CD4-positive, alpha-beta T cell (primary cell): ENCODE results near the gene CPNE2. TPM values are rescaled to one million over a fixed set of nuclear protein-coding genes. Genes with fewer than 3 reads are reported as not detected.

Experiments used
- ATAC-seq: fragments of 200-7000 bp; cut with Tn5 transposase; one replicate; pipeline ENCODE4 v1.10.0; 2022; ENCODE audit warnings: mild to moderate bottlenecking; ENCODE audit not compliant: poor library complexity
- CTCF ChIA-PET: fragments of 350-600 bp; sonication (Branson Sonifier 250); formaldehyde crosslinking; loops from one replicate; lab custom pipeline; 2021; ENCODE audit warnings: antibody characterized with exemption, inconsistent platforms; lab: Charles Lee
- POLR2A ChIA-PET: fragments of 350-600 bp; sonication (Branson Sonifier 250); formaldehyde crosslinking; loops from one replicate; lab custom pipeline; 2021; ENCODE audit warnings: antibody characterized with exemption, inconsistent platforms; lab: Charles Lee
- DNase-seq, 14 experiments: peaks; one replicate each; pipeline ENCODE4 v3.0.0-alpha.2; 2013 to 2020; ENCODE audit warnings: mixed read lengths in 2 of 14
- H3K27ac ChIP-seq, 2 donors: one replicate each; pipeline versions ENCODE4 v1.5.1 to v1.7.0; 2013; ENCODE audit warnings: low read length in 2 of 2, low read depth in 1 of 2, mild to moderate bottlenecking in 1 of 2
- H3K27me3 ChIP-seq, 2 experiments: 1 replicate in 1 of 2; 2 replicates in 1 of 2; pipeline versions ENCODE4 v1.6.1 to v1.7.0; 2013; ENCODE audit warnings: low read length in 2 of 2, control low read depth in 1 of 2, mild to moderate bottlenecking in 1 of 2, moderate library complexity in 1 of 2; ENCODE audit not compliant: insufficient read depth in 2 of 2, control insufficient read depth in 1 of 2
- H3K36me3 ChIP-seq: one replicate; pipeline ENCODE4 v1.6.1; 2013; ENCODE audit warnings: low read length, control low read depth; ENCODE audit not compliant: insufficient read depth
- H3K4me1 ChIP-seq: one replicate; pipeline ENCODE4 v1.6.1; 2013; ENCODE audit warnings: low read length, control low read depth; ENCODE audit not compliant: insufficient read depth
- H3K4me3 ChIP-seq: one replicate; pipeline ENCODE4 v1.5.1; 2013; ENCODE audit warnings: mild to moderate bottlenecking, low read length, moderate library complexity
- H3K9me3 ChIP-seq, 2 experiments: 1 replicate in 1 of 2; 2 replicates in 1 of 2; pipeline versions ENCODE4 v1.6.1 to v1.7.0; 2013; ENCODE audit warnings: low read length in 2 of 2, mild to moderate bottlenecking in 2 of 2, control low read depth in 1 of 2, moderate library complexity in 1 of 2; ENCODE audit not compliant: control insufficient read depth in 1 of 2, insufficient read depth in 1 of 2
- H3K27ac Mint-ChIP-seq: one replicate; pipeline ENCODE4 v1.8.0; 2020; ENCODE audit warnings: mixed read lengths
- H3K27me3 Mint-ChIP-seq: one replicate; pipeline ENCODE4 v1.8.0; 2021; ENCODE audit warnings: mixed read lengths
- H3K36me3 Mint-ChIP-seq: one replicate; pipeline ENCODE4 v1.8.0; 2021; ENCODE audit warnings: low read depth, mixed read lengths
- H3K4me1 Mint-ChIP-seq: one replicate; pipeline ENCODE4 v1.8.0; 2021; ENCODE audit warnings: low read depth, mixed read lengths
- H3K4me3 Mint-ChIP-seq: one replicate; pipeline ENCODE4 v1.8.0; 2020; ENCODE audit warnings: mild to moderate bottlenecking, mixed read lengths
- H3K9me3 Mint-ChIP-seq: one replicate; pipeline ENCODE4 v1.8.0; 2020; ENCODE audit warnings: mixed read lengths
- CTCF ChIP-seq: fragments of 200-600 bp; IDR thresholded peaks from one replicate; pipeline ENCODE4 v1.8.0; 2022; ENCODE audit warnings: antibody characterized with exemption, mild to moderate bottlenecking
- intact Hi-C, 2 experiments: fragments of 100-400 bp; cut with DNase I in 1 of 2; cut with micrococcal nuclease in 1 of 2; formaldehyde crosslinking; loops; one replicate each; pipeline versions ENCODE4 v1.15.1 to v1.9.0; 2023 to 2025; cut with DNase I, micrococcal nuclease
- total RNA-seq, 174 experiments: library from RNA in 2 of 174; stranded (reverse) in 2 of 174; gene quantifications; one replicate each; pipeline ENCODE4 v1.2.3 and lab custom pipeline; 2021 to 2026

CPNE2 gene
- total RNA-seq, 2 experiments from 2014 or later: 2.2 to 3.5 TPM

DNA sequence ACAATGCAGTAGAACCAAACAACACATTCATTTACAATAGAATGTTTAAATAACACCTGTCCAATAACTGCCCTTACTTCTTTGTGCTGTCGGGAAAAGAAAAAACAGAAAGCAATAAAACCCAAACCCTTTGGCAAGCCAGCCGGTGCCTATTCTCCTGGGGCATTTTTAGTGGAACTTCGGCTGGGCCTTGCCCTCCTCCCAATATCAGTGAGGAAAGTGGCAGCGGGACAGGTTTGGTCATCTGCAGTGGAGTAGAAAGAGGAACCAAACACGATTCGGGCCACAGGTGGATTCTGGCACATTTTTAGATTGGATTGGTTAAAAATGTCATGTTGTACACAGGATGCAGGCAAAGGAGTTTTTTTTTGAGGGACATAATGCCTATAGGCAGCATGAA is 61.5 kb downstream of the CPNE2 start:
- no peak for ATAC-seq
- Mint-ChIP-seq H3K4me1 (peaks cover 22% of the 10 kb centered on the region), H3K36me3 (peaks cover 64% of the 10 kb centered on the region), H3K27ac (no peak overlapping the region), H3K9me3 (no peaks in the 10 kb centered on the region), H3K4me3 (no peak overlapping the region), H3K27me3 (no peaks in the 10 kb centered on the region)
- TF ChIP-seq CTCF: no peak
- no peak overlapping the region for H3K4me3 ChIP-seq
- ChIA-PET POLR2A (no interaction called here), CTCF (no interaction called here)
- no peak overlapping the region for H3K27ac ChIP-seq
- no peaks in the 10 kb centered on the region for H3K4me1 ChIP-seq
- no peaks in the 10 kb centered on the region for H3K9me3 ChIP-seq
- DNase-seq: no peak
- H3K27me3 ChIP-seq: no peaks in the 10 kb centered on the region
- intact Hi-C loops: no loop called here
- peaks cover 50% of the 10 kb centered on the region for H3K36me3 ChIP-seq

DNA sequence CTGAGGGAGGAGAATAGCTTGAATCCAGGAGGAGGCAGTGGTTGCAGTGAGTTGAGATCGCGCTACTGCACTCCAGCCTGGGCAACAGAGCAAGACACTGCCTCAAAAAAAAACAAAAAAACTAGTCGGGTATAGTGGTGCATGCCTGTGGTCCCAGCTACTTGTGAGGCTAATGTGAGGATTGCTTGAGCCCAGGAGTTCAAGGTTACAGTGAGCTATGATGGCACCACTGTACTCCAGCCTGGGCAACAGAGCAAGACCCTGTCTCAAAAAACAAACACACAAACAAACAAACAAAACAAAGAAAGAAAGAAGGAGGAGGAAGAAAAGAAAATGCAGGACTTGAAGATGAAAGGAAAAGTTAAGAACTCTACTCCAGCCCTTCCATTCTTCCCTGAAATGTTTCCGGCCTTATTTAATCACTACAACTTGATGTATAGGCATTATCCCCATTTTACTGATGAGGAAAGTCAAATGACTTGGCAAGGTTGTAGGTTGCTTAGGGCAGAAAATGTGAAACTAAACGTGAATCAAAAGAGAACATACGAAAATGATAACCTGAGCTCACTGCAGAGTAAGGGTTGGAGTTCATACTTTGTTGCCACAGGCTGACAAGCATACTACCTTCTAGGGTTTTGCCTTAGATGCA is 63.4 kb downstream of the CPNE2 start:
- Mint-ChIP-seq H3K9me3 (no peaks in the 10 kb centered on the region), H3K36me3 (peaks cover 81% of the 10 kb centered on the region), H3K4me1 (peaks cover 22% of the 10 kb centered on the region), H3K27me3 (no peaks in the 10 kb centered on the region), H3K4me3 (no peak overlapping the region), H3K27ac (peak overlapping the region; percentile 12)
- ChIA-PET POLR2A (interaction anchor here (0.9 kb wide), 1 partner anchor 12 kb away, joined by 3 read pairs; no protein-coding TSS in a partner anchor), CTCF (interaction anchor here (1.1 kb wide), 1 partner anchor 72 kb away, joined by 3 read pairs; no protein-coding TSS in a partner anchor)
- no peak overlapping the region for H3K27ac ChIP-seq
- TF ChIP-seq CTCF: no peak
- H3K4me1 ChIP-seq: no peaks in the 10 kb centered on the region
- no peaks in the 10 kb centered on the region for H3K27me3 ChIP-seq
- ATAC-seq (peak; percentile 21), DNase-seq (no peak)
- peaks cover 67% of the 10 kb centered on the region for H3K36me3 ChIP-seq
- no peaks in the 10 kb centered on the region for H3K9me3 ChIP-seq
- no peak overlapping the region for H3K4me3 ChIP-seq
- intact Hi-C loops: no loop called here

- Mint-ChIP-seq H3K27ac (peak overlapping the region; percentile 12), H3K27me3 (no peaks in the 10 kb centered on the region), H3K4me1 (peaks cover 22% of the 10 kb centered on the region), H3K9me3 (no peaks in the 10 kb centered on the region), H3K36me3 (peaks cover 86% of the 10 kb centered on the region), H3K4me3 (peak overlapping the region; percentile 5)
- Histone ChIP-seq H3K36me3 (peaks cover 67% of the 10 kb centered on the region), H3K4me1 (no peaks in the 10 kb centered on the region), H3K4me3 (no peak overlapping the region), H3K27me3 (no peaks in the 10 kb centered on the region), H3K27ac (no peak overlapping the region), H3K9me3 (no peaks in the 10 kb centered on the region)
- ChIA-PET POLR2A (interaction anchor here (0.9 kb wide), 1 partner anchor 13 kb away, joined by 3 read pairs; no protein-coding TSS in a partner anchor), CTCF (no interaction called here)
- ATAC-seq: no peak
- intact Hi-C loops: no loop called here
- no peak for TF ChIP-seq CTCF
- no peak for DNase-seq
Observed at GRCh38 chr16:57156351-57156703, 63.9 kb downstream of the CPNE2 start.
